Measurements from ENCODE around the gene PPIC. TPM values are rescaled to one million over a fixed set of nuclear protein-coding genes. Genes with fewer than 3 reads are reported as not detected.

PPIC gene
- total RNA-seq, 2 experiments from 2014 or later: not detected

DNA sequence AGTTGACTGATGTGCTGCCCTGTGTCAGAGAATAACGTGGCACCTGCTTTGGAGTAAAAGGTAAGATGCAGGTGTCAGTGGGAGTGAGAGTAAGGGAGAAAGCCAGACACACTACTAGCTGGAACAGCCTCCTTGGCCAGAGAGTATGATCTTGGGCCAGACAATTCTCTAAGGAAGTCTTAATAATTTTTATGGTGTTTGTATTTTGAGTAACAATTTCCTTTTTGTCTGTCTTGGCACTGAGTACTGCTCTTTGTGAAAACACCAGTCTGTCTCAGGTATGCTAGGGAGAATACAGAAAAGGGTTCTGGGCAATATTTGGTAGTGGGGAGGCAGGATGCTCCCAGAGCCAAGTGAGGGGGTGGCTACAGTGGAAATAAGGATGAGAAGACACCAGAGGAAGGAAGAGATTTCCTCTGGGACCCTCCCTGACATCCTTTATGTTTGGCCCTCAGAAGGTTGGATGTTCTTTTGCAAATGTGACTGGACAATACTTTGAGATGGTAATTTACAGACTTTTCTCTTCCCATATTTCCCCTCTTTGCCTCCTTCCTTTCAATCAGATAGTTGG is 31.9 kb upstream of the PPIC start:
- no peak overlapping the region for H3K27ac Mint-ChIP-seq
- H3K36me3 Mint-ChIP-seq (ENCODE audit: low read depth): no peaks in the 10 kb centered on the region
- Histone ChIP-seq H3K27me3 (ENCODE audit: control insufficient read depth in 1 of 2, insufficient read depth in 2 of 2, low read length in 2 of 2) (peaks cover 0 to 5% of the 10 kb centered on the region in 2 experiments), H3K9me3 (ENCODE audit: control insufficient read depth in 1 of 2, insufficient read depth in 1 of 2, low read length in 2 of 2) (no peaks in the 10 kb centered on the region), H3K4me3 (ENCODE audit: low read length) (no peak overlapping the region), H3K36me3 (ENCODE audit: insufficient read depth, low read length) (no peaks in the 10 kb centered on the region), H3K27ac (ENCODE audit: low read depth in 1 of 2, low read length in 2 of 2) (no peak overlapping the region), H3K4me1 (ENCODE audit: insufficient read depth, low read length) (no peaks in the 10 kb centered on the region)
- CTCF ChIA-PET: no interaction called here
- H3K27me3 Mint-ChIP-seq: peaks cover 35% of the 10 kb centered on the region
- no peak for ATAC-seq (ENCODE audit: poor library complexity)
- no peak for DNase-seq
- no peak overlapping the region for H3K4me3 Mint-ChIP-seq
- intact Hi-C loops (cut with DNase I, micrococcal nuclease): no loop called here
- TF ChIP-seq, protein P1, sequence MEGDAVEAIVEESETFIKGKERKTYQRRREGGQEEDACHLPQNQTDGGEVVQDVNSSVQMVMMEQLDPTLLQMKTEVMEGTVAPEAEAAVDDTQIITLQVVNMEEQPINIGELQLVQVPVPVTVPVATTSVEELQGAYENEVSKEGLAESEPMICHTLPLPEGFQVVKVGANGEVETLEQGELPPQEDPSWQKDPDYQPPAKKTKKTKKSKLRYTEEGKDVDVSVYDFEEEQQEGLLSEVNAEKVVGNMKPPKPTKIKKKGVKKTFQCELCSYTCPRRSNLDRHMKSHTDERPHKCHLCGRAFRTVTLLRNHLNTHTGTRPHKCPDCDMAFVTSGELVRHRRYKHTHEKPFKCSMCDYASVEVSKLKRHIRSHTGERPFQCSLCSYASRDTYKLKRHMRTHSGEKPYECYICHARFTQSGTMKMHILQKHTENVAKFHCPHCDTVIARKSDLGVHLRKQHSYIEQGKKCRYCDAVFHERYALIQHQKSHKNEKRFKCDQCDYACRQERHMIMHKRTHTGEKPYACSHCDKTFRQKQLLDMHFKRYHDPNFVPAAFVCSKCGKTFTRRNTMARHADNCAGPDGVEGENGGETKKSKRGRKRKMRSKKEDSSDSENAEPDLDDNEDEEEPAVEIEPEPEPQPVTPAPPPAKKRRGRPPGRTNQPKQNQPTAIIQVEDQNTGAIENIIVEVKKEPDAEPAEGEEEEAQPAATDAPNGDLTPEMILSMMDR (IDR thresholded peaks at IDR 0.05): no peak
- POLR2A ChIA-PET: no interaction called here
- H3K4me1 Mint-ChIP-seq (ENCODE audit: low read depth): no peaks in the 10 kb centered on the region
- H3K9me3 Mint-ChIP-seq: peaks cover 4% of the 10 kb centered on the region

DNA sequence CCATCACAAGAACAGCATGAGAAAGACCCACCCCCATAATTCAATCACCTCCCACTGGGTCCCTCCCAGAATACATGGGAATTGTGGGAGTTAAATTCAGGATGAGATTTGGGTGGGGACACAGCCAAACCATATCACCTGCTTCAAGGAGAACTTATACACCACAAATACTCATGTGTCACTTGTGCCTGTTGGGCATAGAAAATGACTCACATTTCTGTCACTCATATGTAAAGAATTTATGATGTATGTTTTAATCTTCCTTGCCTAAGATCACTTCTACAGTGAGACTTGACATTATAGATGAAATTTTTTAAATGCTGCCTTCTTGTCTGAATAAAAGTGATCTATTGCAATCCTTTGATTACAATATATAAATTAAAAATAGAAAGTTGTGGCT is 29.5 kb upstream of the PPIC start:
- peaks cover 6% of the 10 kb centered on the region for H3K9me3 Mint-ChIP-seq
- intact Hi-C loops (cut with DNase I, micrococcal nuclease): no loop called here
- Histone ChIP-seq H3K4me3 (ENCODE audit: low read length) (no peak overlapping the region), H3K27ac (ENCODE audit: low read depth in 1 of 2, low read length in 2 of 2) (no peak overlapping the region), H3K9me3 (ENCODE audit: control insufficient read depth in 1 of 2, insufficient read depth in 1 of 2, low read length in 2 of 2) (peaks cover 5 to 6% of the 10 kb centered on the region in 2 experiments), H3K27me3 (ENCODE audit: control insufficient read depth in 1 of 2, insufficient read depth in 2 of 2, low read length in 2 of 2) (peaks cover 0 to 5% of the 10 kb centered on the region in 2 experiments), H3K4me1 (ENCODE audit: insufficient read depth, low read length) (no peaks in the 10 kb centered on the region), H3K36me3 (ENCODE audit: insufficient read depth, low read length) (no peaks in the 10 kb centered on the region)
- no peaks in the 10 kb centered on the region for H3K36me3 Mint-ChIP-seq (ENCODE audit: low read depth)
- TF ChIP-seq, protein P1 (IDR thresholded peaks at IDR 0.05): no peak
- peaks cover 22% of the 10 kb centered on the region for H3K27me3 Mint-ChIP-seq
- H3K4me3 Mint-ChIP-seq: no peak overlapping the region
- POLR2A ChIA-PET: no interaction called here
- H3K27ac Mint-ChIP-seq: no peak overlapping the region
- no peaks in the 10 kb centered on the region for H3K4me1 Mint-ChIP-seq (ENCODE audit: low read depth)
- ATAC-seq (ENCODE audit: poor library complexity): no peak
- CTCF ChIA-PET: no interaction called here
- no peak for DNase-seq

GRCh38 chr5:123059455-123059854 is 22.9 kb upstream of the PPIC start:
- Histone ChIP-seq H3K4me1 (ENCODE audit: insufficient read depth, low read length) (no peaks in the 10 kb centered on the region), H3K9me3 (ENCODE audit: control insufficient read depth in 1 of 2, insufficient read depth in 1 of 2, low read length in 2 of 2) (peaks cover 5 to 10% of the 10 kb centered on the region in 2 experiments), H3K36me3 (ENCODE audit: insufficient read depth, low read length) (no peaks in the 10 kb centered on the region), H3K27ac (ENCODE audit: low read depth in 1 of 2, low read length in 2 of 2) (no peak overlapping the region), H3K27me3 (ENCODE audit: control insufficient read depth in 1 of 2, insufficient read depth in 2 of 2, low read length in 2 of 2) (no peaks in the 10 kb centered on the region), H3K4me3 (ENCODE audit: low read length) (no peak overlapping the region)
- DNase-seq (no peak), ATAC-seq (ENCODE audit: poor library complexity) (no peak)
- POLR2A ChIA-PET: no interaction called here
- TF ChIP-seq, protein P1 (IDR thresholded peaks at IDR 0.05): no peak
- Mint-ChIP-seq H3K36me3 (ENCODE audit: low read depth) (no peaks in the 10 kb centered on the region), H3K4me3 (no peak overlapping the region), H3K27me3 (peaks cover 21% of the 10 kb centered on the region), H3K27ac (no peak overlapping the region), H3K9me3 (peaks cover 9% of the 10 kb centered on the region), H3K4me1 (ENCODE audit: low read depth) (no peaks in the 10 kb centered on the region)
- intact Hi-C loops (cut with DNase I, micrococcal nuclease): no loop called here
- CTCF ChIA-PET: interaction anchor here (0.8 kb wide), 1 partner anchor 362 kb away, joined by 3 read pairs; no protein-coding TSS in a partner anchor

Data from CD4-positive, alpha-beta T cell (primary cell).